ENCODE measurements around the gene NKD1.
"Not testable (repeated sequence)": the region's sequence is repeated elsewhere in the genome, so short reads cannot be mapped to it uniquely, and the experiment has no call there.

The NKD1 gene

GRCh38 chr16:50548125-50548908, at the start of gene NKD1:
NKD1 (plus strand) TSS chr16:50548396; CDS start chr16:50548554, 158 bp downstream.
- peak; percentile 76 to 77 for DNase-seq

- DNase-seq, result no peak
Measured at GRCh38 chr16:50498431-50499155, 49.6 kb upstream of the NKD1 start.

- no peak for DNase-seq
Measured at GRCh38 chr16:50499254-50499653, 48.9 kb upstream of the NKD1 start.

GRCh38 chr16:50500171-50500874, 47.9 kb upstream of the NKD1 start:
- no peak for DNase-seq

- DNase-seq, result no peak
Measured at GRCh38 chr16:50501251-50501650, 46.9 kb upstream of the NKD1 start.

- no peak for DNase-seq
Measured at GRCh38 chr16:50501986-50502615, 46.1 kb upstream of the NKD1 start.

GRCh38 chr16:50502616-50503011, 45.6 kb upstream of the NKD1 start:
- no peak for DNase-seq

- not testable (repeated sequence) for DNase-seq
Measured at GRCh38 chr16:50503868-50504531, 44.2 kb upstream of the NKD1 start.

GRCh38 chr16:50505115-50505514, 43.1 kb upstream of the NKD1 start:
- DNase-seq, result no peak

GRCh38 chr16:50505714-50506542, 42.3 kb upstream of the NKD1 start:
- DNase-seq, result no peak

- DNase-seq, result no peak
Measured at GRCh38 chr16:50506543-50506937, 41.7 kb upstream of the NKD1 start.

GRCh38 chr16:50507397-50507796, 40.8 kb upstream of the NKD1 start:
- no peak for DNase-seq

- DNase-seq, result peak; percentile 46 to 58
Measured at GRCh38 chr16:50509521-50510341, 38.5 kb upstream of the NKD1 start.

GRCh38 chr16:50515218-50515617, 33.0 kb upstream of the NKD1 start:
- no peak for DNase-seq

- no peak for DNase-seq
Measured at GRCh38 chr16:50516401-50516800, 31.8 kb upstream of the NKD1 start.

- DNase-seq, result no peak
Measured at GRCh38 chr16:50516890-50517289, 31.3 kb upstream of the NKD1 start.

GRCh38 chr16:50517450-50518252, 30.5 kb upstream of the NKD1 start:
- no peak for DNase-seq

- DNase-seq, result no peak
Measured at GRCh38 chr16:50519001-50519400, 29.2 kb upstream of the NKD1 start.

- DNase-seq, result no peak
Measured at GRCh38 chr16:50519602-50520001, 28.6 kb upstream of the NKD1 start.
